Spinal cord (tissue), 4 donors: ENCODE data around the gene ADIPOR2. TPM values are rescaled to one million over a fixed set of nuclear protein-coding genes. Genes with fewer than 3 reads are reported as not detected.

Experiments used
- polyA plus RNA-seq, 2 donors: library from polyadenylated mRNA; unstranded; fragments of 120-200 nt; gene quantifications; one replicate each; pipeline ENCODE4 v1.2.1, GENCODE V29; 2013; ENCODE audit not compliant: insufficient read length in 2 of 2
- small RNA-seq: library from RNA; depleted of rRNA; stranded (forward); fragments of <200 nt; gene quantifications from one replicate; pipeline ENCODE3, GENCODE V24; 2014; ENCODE audit warnings: low replicate concordance
- total RNA-seq, 2 donors: library from RNA; depleted of rRNA in 1 of 2; stranded (reverse); fragments of 120-200 nt in 1 of 2; fragments of >200 nt in 1 of 2; gene quantifications; one replicate each; pipeline versions ENCODE4 v1.2.3 to v1.2.4, GENCODE V29; 2013 to 2014

ADIPOR2 gene
- total and polyA plus RNA-seq, 4 donors: 40.7 to 49.3 (median 42.3) TPM

Small RNA genes within 50 kb of the gene (small RNA-seq; reads per million reads assigned to genes)
- not detected for gene MIR3649

Other genes with a start within 250 kb of the ADIPOR2 start
- 10 to 100 TPM; 11.0 to 15.0 TPM for gene FBXL14, start 96.5 kb upstream of the ADIPOR2 start, total RNA-seq
- gene FBXL14, start 96.5 kb upstream of the ADIPOR2 start, polyA plus RNA-seq: 10 to 100 TPM; 16.6 to 17.1 TPM
- gene WNT5B, start 61.8 kb upstream of the ADIPOR2 start, total RNA-seq: 10 to 100 TPM; 10.3 to 12.2 TPM
- gene WNT5B, start 61.8 kb upstream of the ADIPOR2 start, polyA plus RNA-seq: 10 to 100 TPM; 14.2 to 14.3 TPM
- 1 to 10 TPM; 1.4 to 3.2 TPM for gene LRTM2, start 129.5 kb downstream of the ADIPOR2 start, total RNA-seq
- gene LRTM2, start 129.5 kb downstream of the ADIPOR2 start, polyA plus RNA-seq: 1 to 10 TPM; 7.4 to 9.6 TPM
- gene CACNA2D4, start 227.6 kb downstream of the ADIPOR2 start, total RNA-seq: 1 to 10 TPM; 1.8 TPM
- 1 to 10 TPM in 1 of 2 donors, under 1 TPM in 1; 0.95 to 1.6 TPM for gene CACNA2D4, start 227.6 kb downstream of the ADIPOR2 start, polyA plus RNA-seq